Fibroblast of mammary gland (primary cell): ENCODE data around the gene SYNDIG1.

Source experiments
- DNase-seq: peaks from one replicate; pipeline ENCODE4 v3.0.0-alpha.2; 2010; ENCODE audit warnings: low read depth
- H3K4me3 ChIP-seq: 2 replicates; pipeline ENCODE4 v1.5.1; 2011; ENCODE audit warnings: low read depth, mild to moderate bottlenecking, low read length, moderate library complexity; ENCODE audit not compliant: control insufficient read depth
- CTCF ChIP-seq: conservative IDR thresholded peaks from 2 replicates; pipeline ENCODE4 v1.5.1; 2011; ENCODE audit warnings: low read depth, low read length, inconsistent platforms; ENCODE audit not compliant: control insufficient read depth, insufficient read depth

SYNDIG1 gene

DNA sequence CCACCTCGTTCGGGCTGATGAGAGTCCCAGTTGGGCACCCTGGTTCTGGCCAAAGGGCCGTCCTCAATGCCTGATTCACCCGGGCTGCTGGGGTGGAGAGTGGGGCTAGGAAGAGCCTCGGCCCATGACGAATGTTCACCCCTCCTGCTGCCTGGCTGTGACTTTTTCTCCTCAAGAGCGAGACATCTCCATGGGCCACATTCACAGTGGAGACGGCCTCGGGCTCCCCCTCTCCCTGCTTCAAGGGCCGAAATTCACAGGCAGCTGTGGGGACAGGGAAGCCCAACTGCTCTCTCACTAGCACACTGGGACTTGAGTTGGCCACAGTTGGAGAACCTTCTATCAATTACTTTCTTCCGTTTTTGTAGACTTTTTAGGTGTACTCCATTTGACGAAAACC, 138.0 kb downstream of the SYNDIG1 start:
- no peak for TF ChIP-seq CTCF
- DNase-seq: no peak
- H3K4me3 ChIP-seq: no peak overlapping the region

DNA sequence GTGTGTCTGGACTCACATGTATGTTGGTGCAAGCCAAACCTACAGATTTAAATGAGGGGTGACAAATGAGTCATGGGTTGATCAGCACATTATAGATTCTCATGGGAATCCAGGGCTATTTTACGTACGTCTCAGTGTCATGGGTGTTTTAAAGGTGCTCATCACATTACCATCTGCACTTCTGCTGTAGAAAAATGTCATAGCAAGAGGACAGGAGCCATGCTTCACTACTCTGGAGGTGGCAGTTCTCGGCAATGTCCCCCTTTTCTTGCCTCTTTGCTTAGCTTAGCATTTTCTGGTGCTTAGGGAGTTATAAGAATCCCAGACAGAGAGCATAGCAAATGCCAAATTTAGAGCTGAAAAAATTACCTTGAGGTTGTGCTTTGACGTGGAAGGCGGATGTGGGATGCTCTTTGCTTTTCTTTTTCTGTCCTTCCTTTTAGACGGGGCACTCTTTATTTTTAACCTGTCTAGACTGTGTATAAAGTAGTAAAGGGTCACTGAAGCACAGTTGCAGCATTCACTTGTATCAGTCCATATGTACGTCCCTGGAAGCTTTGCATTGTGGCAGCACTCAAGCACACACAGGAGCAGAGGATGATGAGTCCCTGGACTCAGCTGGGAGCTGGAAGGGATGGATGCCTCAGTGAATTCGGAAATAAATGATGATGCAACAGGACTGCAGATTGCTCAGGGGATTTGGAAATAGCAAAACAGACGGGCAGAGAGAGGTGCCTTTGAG, 139.7 kb downstream of the SYNDIG1 start:
- DNase-seq: peak; percentile 49
- no peak for TF ChIP-seq CTCF
- no peak overlapping the region for H3K4me3 ChIP-seq

GRCh38 chr20:24609757-24610156, 140.3 kb downstream of the SYNDIG1 start:
- no peak for DNase-seq
- no peak overlapping the region for H3K4me3 ChIP-seq
- TF ChIP-seq CTCF: no peak

DNA sequence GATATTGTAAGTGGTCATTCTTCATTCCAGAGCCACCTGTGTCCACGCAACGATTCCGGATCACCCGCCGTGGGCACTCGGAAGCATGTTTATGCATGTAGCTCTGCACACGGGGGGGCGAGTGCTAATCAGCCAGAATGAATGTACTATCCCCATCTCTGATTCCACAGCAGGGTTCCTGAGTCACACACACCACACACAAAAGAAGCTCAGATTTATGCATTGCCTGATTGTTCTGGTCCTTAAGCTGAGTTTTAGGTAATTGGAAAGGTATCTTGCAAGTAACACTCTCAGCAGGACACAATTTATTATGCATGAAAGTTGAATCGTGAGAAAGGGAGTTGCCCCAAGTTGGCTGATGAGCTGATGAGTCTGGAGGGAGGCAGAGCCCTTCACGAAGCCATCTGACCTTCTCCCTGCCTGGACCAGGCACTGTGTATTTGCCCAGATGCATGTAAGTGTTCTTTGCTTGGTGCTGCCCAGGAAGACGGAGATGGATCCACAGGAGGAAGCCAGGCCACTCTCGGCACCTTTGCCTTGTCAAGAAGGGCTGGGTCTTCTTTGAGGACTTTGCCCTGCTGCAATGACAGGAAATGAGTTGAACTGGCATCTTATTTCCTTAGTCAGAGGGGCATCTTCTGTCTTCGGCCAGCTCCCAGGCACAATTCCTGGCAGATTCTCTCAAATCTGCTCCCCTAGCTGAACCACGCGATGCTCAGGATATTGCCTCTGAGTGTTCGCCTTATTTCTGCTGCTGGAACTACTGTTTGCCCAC, 141.1 kb downstream of the SYNDIG1 start:
- TF ChIP-seq CTCF: no peak
- no peak for DNase-seq
- H3K4me3 ChIP-seq: no peak overlapping the region

- DNase-seq: no peak
Measured at GRCh38 chr20:24611360-24612140, 142.1 kb downstream of the SYNDIG1 start.

More at GRCh38 chr20:24611360-24612140, 142.1 kb downstream of the SYNDIG1 start:
- TF ChIP-seq CTCF: no peak
- H3K4me3 ChIP-seq: no peak overlapping the region
